ENCODE data around the gene TRIM69. TPM values are rescaled to one million over a fixed set of nuclear protein-coding genes. Genes with fewer than 3 reads are reported as not detected.

TRIM69 gene
- total RNA-seq, 2 donors from 2014 or later: 5.7 to 13.1 TPM

DNA sequence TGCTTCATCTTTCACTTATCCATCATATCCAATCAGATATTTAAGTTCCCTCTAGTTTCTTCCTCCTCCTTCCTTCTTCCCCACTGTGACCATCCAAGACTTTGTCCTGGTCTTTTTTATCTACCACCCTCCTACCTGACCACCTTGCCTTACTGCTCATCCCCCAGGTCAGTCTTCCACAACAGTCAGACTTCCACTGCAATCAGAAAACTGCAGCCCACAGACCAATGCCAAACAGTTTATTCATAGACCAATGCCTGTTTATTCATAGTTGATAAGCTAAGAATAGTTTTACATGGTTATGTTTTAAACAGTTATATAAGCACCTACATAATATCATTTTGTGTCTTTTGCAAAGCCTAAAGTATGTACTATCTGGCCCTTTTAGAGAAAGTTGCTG is 65.5 kb downstream of the TRIM69 start:
- Histone ChIP-seq H3K4me1 (ENCODE audit: control insufficient read depth, insufficient read depth, low read length) (no peaks in the 10 kb centered on the region), H3K9ac (ENCODE audit: extremely low read depth, low read length, poor library complexity, severe bottlenecking) (no peak overlapping the region), H3K4me3 (ENCODE audit: low read length) (no peak overlapping the region), H3K27me3 (ENCODE audit: control insufficient read depth, insufficient read depth, low read length, poor library complexity, severe bottlenecking) (no peaks in the 10 kb centered on the region), H3K9me3 (ENCODE audit: control insufficient read depth, low read length) (no peaks in the 10 kb centered on the region), H3K27ac (ENCODE audit: low read depth, low read length) (no peak overlapping the region), H3K36me3 (ENCODE audit: control insufficient read depth, insufficient read depth, low read length) (no peaks in the 10 kb centered on the region)
- H3K27me3 Mint-ChIP-seq (ENCODE audit: insufficient read depth): peaks cover 4% of the 10 kb centered on the region
- no peak for TF ChIP-seq CTCF (conservative IDR thresholded peaks at IDR 0.05)
- H3K9me3 Mint-ChIP-seq: no peaks in the 10 kb centered on the region
- H3K36me3 Mint-ChIP-seq (ENCODE audit: low read depth): no peaks in the 10 kb centered on the region
- H3K4me3 Mint-ChIP-seq: no peak overlapping the region
- no peaks in the 10 kb centered on the region for H3K4me1 Mint-ChIP-seq
- DNase-seq: no peak
- H3K27ac Mint-ChIP-seq: no peak overlapping the region

GRCh38 chr15:44802336-44802735 is 66.0 kb downstream of the TRIM69 start:
- TF ChIP-seq CTCF (conservative IDR thresholded peaks at IDR 0.05): no peak
- H3K27me3 Mint-ChIP-seq (ENCODE audit: insufficient read depth): peaks cover 3% of the 10 kb centered on the region
- H3K4me3 Mint-ChIP-seq: no peak overlapping the region

GRCh38 chr15:44804298-44805046 is 68.1 kb downstream of the TRIM69 start:
- WGBS, 2 experiments (ENCODE audit: insufficient coverage in 1 of 2, insufficient read length in 1 of 2): 84 to 87% methylated on average over 4 of the region's 4 CpGs
- H3K9ac ChIP-seq (ENCODE audit: extremely low read depth, low read length, poor library complexity, severe bottlenecking): no peak overlapping the region
- Mint-ChIP-seq H3K27me3 (ENCODE audit: insufficient read depth) (peaks cover 6% of the 10 kb centered on the region), H3K27ac (no peak overlapping the region), H3K36me3 (ENCODE audit: low read depth) (no peaks in the 10 kb centered on the region), H3K4me3 (no peak overlapping the region), H3K9me3 (no peaks in the 10 kb centered on the region), H3K4me1 (no peaks in the 10 kb centered on the region)
- no peak for TF ChIP-seq CTCF (conservative IDR thresholded peaks at IDR 0.05)
- no peaks in the 10 kb centered on the region for H3K27me3 ChIP-seq (ENCODE audit: control insufficient read depth, insufficient read depth, low read length, poor library complexity, severe bottlenecking)
- H3K4me3 ChIP-seq (ENCODE audit: low read length): no peak overlapping the region
- DNase-seq: no peak
- H3K9me3 ChIP-seq (ENCODE audit: control insufficient read depth, low read length): no peaks in the 10 kb centered on the region
- no peak overlapping the region for H3K27ac ChIP-seq (ENCODE audit: low read depth, low read length)
- no peaks in the 10 kb centered on the region for H3K4me1 ChIP-seq (ENCODE audit: control insufficient read depth, insufficient read depth, low read length)
- H3K36me3 ChIP-seq (ENCODE audit: control insufficient read depth, insufficient read depth, low read length): no peaks in the 10 kb centered on the region

More at GRCh38 chr15:44802336-44802735, 66.0 kb downstream of the TRIM69 start:
- H3K27me3 ChIP-seq (ENCODE audit: control insufficient read depth, insufficient read depth, low read length, poor library complexity, severe bottlenecking): no peaks in the 10 kb centered on the region
- Mint-ChIP-seq H3K27ac (no peak overlapping the region), H3K36me3 (ENCODE audit: low read depth) (no peaks in the 10 kb centered on the region), H3K9me3 (no peaks in the 10 kb centered on the region), H3K4me1 (no peaks in the 10 kb centered on the region)
- H3K9ac ChIP-seq (ENCODE audit: extremely low read depth, low read length, poor library complexity, severe bottlenecking): no peak overlapping the region
- H3K9me3 ChIP-seq (ENCODE audit: control insufficient read depth, low read length): no peaks in the 10 kb centered on the region
- no peak for DNase-seq
- no peak overlapping the region for H3K4me3 ChIP-seq (ENCODE audit: low read length)
- no peaks in the 10 kb centered on the region for H3K4me1 ChIP-seq (ENCODE audit: control insufficient read depth, insufficient read depth, low read length)
- 79% methylated on average over 1 of the region's 1 CpG; no CpG with 5 or more reads in 1 of the 2 experiments for WGBS, 2 experiments (ENCODE audit: insufficient coverage in 1 of 2, insufficient read length in 1 of 2)
- H3K27ac ChIP-seq (ENCODE audit: low read depth, low read length): no peak overlapping the region
- no peaks in the 10 kb centered on the region for H3K36me3 ChIP-seq (ENCODE audit: control insufficient read depth, insufficient read depth, low read length)
